NT2/D1 (cell line): Measurements from ENCODE around the gene SCN8A.

Experiments
- YY1 ChIP-seq: IDR thresholded peaks from 2 replicates; pipeline ENCODE4 v1.6.1; 2011; ENCODE audit not compliant: insufficient read length, insufficient read depth
- ZNF274 ChIP-seq: IDR thresholded peaks from 2 replicates; pipeline ENCODE4 v1.6.1; 2011; ENCODE audit warnings: mild to moderate bottlenecking, low read depth, low read length

DNA sequence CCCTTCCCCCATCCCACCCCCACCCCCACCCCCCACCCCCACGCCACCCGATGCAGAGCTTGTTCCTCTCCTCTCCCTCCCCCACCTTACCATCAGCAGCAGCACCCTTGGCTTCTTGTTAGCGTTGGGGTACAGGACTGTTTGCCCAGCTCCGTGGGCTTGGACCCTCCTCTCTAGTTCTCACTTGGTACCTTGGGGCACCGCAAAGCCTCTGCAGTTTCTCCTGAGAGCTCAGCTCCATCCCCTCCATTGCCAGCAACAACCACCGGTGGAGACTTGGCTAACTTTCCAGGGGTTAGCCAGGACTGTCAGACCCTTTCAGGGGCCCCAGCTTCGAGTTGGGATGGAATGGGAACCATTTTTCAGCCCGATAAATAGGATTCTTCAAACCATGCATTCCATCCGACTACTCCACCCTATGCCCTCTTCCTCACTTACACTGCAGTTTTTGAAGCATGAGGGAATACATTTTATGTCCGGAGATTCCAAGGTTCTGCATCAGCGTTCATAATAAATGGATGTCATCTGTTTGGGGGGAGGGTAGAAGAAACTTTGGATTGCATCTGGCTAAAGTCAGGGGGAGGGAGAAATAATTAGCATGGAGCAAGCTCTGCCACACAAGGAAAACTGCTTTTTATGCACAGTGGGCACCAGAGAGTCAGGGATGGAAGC lies 1.1 kb downstream of the SCN8A start:
- TF ChIP-seq YY1 = no peak
- TF ChIP-seq ZNF274 = no peak
